ENCODE measurements around the gene IL1B. TPM values are rescaled to one million over a fixed set of nuclear protein-coding genes. Genes with fewer than 3 reads are reported as not detected.

The IL1B gene
- total RNA-seq, 2 donors from 2014 or later: not detected

GRCh38 chr2:112832841-112833638, 3.5 kb downstream of the IL1B start:
- intact Hi-C loops (cut with DNase I): no loop called here
- H3K27ac ChIP-seq: no peak overlapping the region
- no peaks in the 10 kb centered on the region for H3K27me3 ChIP-seq (replicated peaks; ENCODE audit: insufficient read depth)
- no peak overlapping the region for H3K4me3 ChIP-seq
- WGBS: 92% methylated on average over 14 of the region's 14 CpGs
- TF ChIP-seq POLR2A (IDR thresholded peaks at IDR 0.05) (no peak), POLR2AphosphoS5 (IDR thresholded peaks at IDR 0.05) (no peak)
- H3K4me1 ChIP-seq (replicated peaks): no peaks in the 10 kb centered on the region
- no peaks in the 10 kb centered on the region for H3K9me3 ChIP-seq
- no peaks in the 10 kb centered on the region for H3K36me3 ChIP-seq
- no peak for DNase-seq (ENCODE audit: low spot score)

DNA sequence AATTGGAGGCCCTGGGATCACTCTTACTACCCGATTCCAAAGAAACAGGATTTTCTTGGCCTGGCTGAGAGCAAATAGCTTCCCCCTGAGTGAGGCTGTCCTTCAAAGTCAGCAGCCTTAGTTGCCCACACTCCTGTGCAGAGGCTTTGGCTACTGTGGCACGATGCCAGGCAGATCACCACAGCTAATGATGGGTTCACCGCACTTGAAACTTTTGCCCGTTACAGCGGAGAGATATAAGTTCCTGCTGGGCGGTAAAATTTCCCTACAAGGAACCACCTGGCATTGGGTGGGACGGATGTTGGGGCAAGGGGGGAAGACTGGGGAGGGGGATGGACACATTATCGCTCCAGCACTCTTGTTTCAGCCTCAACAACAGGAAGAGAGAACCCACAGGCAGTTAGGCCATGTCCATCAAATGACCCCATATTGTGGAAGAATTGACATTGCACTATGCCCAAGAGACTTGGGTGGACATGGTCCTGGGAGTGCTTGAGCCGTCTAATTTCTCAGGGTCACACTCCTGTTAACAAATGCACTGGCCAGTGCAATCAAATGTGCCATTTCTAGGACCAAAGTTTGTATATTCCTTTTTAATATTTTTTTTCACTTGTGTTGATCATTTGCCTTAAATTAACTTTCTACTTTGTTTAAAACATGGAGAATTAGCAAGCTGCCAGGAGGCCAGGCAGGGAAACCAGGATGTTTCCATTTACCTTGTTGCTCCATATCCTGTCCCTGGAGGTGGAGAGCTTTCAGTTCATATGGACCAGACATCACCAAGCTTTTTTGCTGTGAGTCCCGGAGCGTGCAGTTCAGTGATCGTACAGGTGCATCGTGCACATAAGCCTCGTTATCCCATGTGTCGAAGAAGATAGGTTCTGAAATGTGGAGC, 4.4 kb downstream of the IL1B start:
- Histone ChIP-seq H3K27ac (no peak overlapping the region), H3K27me3 (replicated peaks; ENCODE audit: insufficient read depth) (no peaks in the 10 kb centered on the region), H3K4me1 (replicated peaks) (no peaks in the 10 kb centered on the region), H3K4me3 (no peak overlapping the region), H3K9me3 (no peaks in the 10 kb centered on the region), H3K36me3 (no peaks in the 10 kb centered on the region)
- 89% methylated on average over 15 of the region's 15 CpGs for WGBS
- intact Hi-C loops (cut with DNase I): no loop called here
- no peak for DNase-seq (ENCODE audit: low spot score)
- TF ChIP-seq, protein P1, sequence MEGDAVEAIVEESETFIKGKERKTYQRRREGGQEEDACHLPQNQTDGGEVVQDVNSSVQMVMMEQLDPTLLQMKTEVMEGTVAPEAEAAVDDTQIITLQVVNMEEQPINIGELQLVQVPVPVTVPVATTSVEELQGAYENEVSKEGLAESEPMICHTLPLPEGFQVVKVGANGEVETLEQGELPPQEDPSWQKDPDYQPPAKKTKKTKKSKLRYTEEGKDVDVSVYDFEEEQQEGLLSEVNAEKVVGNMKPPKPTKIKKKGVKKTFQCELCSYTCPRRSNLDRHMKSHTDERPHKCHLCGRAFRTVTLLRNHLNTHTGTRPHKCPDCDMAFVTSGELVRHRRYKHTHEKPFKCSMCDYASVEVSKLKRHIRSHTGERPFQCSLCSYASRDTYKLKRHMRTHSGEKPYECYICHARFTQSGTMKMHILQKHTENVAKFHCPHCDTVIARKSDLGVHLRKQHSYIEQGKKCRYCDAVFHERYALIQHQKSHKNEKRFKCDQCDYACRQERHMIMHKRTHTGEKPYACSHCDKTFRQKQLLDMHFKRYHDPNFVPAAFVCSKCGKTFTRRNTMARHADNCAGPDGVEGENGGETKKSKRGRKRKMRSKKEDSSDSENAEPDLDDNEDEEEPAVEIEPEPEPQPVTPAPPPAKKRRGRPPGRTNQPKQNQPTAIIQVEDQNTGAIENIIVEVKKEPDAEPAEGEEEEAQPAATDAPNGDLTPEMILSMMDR (IDR thresholded peaks at IDR 0.05): no peak
- no peak for TF ChIP-seq POLR2AphosphoS5 (IDR thresholded peaks at IDR 0.05)
- no peak for TF ChIP-seq POLR2A (IDR thresholded peaks at IDR 0.05)

DNA sequence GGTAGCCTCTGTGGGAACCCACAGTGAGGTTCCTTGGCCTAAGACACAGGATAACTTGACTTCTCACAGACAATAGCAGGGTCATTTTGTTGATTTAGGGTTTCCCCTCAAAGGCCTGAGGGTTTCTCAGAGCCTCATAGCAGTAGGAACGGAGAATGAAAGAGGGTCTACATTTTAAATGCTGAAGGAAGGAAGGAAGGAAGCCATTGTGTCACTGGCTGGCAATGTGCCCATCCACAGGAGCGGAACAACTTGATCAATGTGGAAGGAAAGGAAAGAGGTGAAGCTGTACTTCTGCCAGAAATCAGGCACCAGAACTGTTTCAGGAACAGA, 5.1 kb downstream of the IL1B start:
- DNase-seq (ENCODE audit: low spot score): no peak
- intact Hi-C loops (cut with DNase I): no loop called here
- no peaks in the 10 kb centered on the region for H3K27me3 ChIP-seq (replicated peaks; ENCODE audit: insufficient read depth)
- H3K4me1 ChIP-seq (replicated peaks): no peaks in the 10 kb centered on the region
- TF ChIP-seq POLR2AphosphoS5 (IDR thresholded peaks at IDR 0.05) (no peak), POLR2A (IDR thresholded peaks at IDR 0.05) (no peak)
- TF ChIP-seq, protein P1 (IDR thresholded peaks at IDR 0.05): no peak
- no peaks in the 10 kb centered on the region for H3K36me3 ChIP-seq
- 62% methylated on average over 2 of the region's 2 CpGs for WGBS
- H3K27ac ChIP-seq: no peak overlapping the region
- H3K4me3 ChIP-seq: no peak overlapping the region
- H3K9me3 ChIP-seq: no peaks in the 10 kb centered on the region

DNA sequence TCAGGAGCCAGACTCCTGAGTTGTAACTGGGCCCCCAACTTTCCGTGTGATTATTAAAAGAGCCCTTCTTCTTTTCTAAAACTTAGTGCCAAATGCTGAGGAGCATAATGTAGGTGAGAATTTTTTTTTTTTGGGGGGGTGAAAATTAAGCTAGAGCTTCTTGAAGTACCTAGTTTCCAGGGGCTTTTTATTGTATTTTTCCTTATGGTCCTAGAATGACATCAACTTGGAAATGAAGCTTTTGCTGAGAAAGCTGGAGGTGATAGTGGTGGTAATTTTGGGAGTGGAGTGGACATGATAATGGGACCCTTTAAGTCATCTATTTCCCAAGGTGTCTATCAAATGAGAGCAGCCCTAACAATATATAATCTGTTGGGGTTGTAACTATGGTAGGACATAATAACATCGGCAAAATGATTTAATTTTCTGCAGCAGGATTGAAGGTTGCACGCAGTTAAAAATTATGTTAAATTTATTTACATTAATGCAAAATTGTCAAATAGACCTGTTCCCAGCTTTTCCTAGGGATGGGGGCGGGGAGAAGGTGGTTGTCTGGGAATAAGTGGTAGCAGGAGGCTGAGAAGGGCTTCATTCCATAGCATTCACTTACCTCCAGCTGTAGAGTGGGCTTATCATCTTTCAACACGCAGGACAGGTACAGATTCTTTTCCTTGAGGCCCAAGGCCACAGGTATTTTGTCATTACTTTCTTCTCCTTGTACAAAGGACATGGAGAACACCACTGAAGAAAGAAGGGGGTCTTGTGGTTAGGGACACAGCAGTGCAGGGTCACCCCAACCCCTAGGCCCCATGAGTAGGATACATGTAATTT, 5.7 kb downstream of the IL1B start:
- intact Hi-C loops (cut with DNase I): no loop called here
- Histone ChIP-seq H3K27me3 (replicated peaks; ENCODE audit: insufficient read depth) (no peaks in the 10 kb centered on the region), H3K9me3 (no peaks in the 10 kb centered on the region), H3K36me3 (no peaks in the 10 kb centered on the region), H3K4me1 (replicated peaks) (no peaks in the 10 kb centered on the region), H3K4me3 (no peak overlapping the region), H3K27ac (no peak overlapping the region)
- TF ChIP-seq POLR2AphosphoS5 (IDR thresholded peaks at IDR 0.05) (no peak), POLR2A (IDR thresholded peaks at IDR 0.05) (no peak)
- TF ChIP-seq, protein P1 (IDR thresholded peaks at IDR 0.05): no peak
- DNase-seq (ENCODE audit: low spot score): no peak
- 74% methylated on average over 5 of the region's 5 CpGs for WGBS
